Endothelial cell of umbilical vein (primary cell): Measurements from ENCODE around the gene EFHC1. TPM values are rescaled to one million over a fixed set of nuclear protein-coding genes. Genes with fewer than 3 reads are reported as not detected.

Experiments
- BruUV-seq: library from RNA; stranded (reverse); fragments of 400-500 nt; replicated peaks from 2 replicates; lab custom pipeline; 2021; lab: Mats Ljungman, UMichigan
- CTCF ChIA-PET: fragments of 300-600, 350-600 bp; sonication (Branson Sonifier 250); formaldehyde crosslinking; loops from one replicate; lab custom pipeline; 2021; ENCODE audit warnings: antibody characterized with exemption, inconsistent platforms; lab: Charles Lee
- POLR2A ChIA-PET: fragments of 300-600, 350-600 bp; sonication (Branson Sonifier 250); formaldehyde crosslinking; loops from one replicate; lab custom pipeline; 2021; ENCODE audit warnings: antibody characterized with exemption, inconsistent platforms; lab: Charles Lee
- DNase-seq: peaks from one replicate; pipeline ENCODE4 v3.0.0-alpha.2; 2011; ENCODE audit warnings: low read depth, low spot score
- FAIRE-seq: peaks from 2 replicates; lab custom pipeline; 2011; peaks lifted over from hg19 to GRCh38; lab: Jason Lieb, UNC
- H2AFZ ChIP-seq: 2 replicates; pipeline ENCODE4 v1.6.0; 2012; ENCODE audit warnings: low read depth, low read length, control low read depth, inconsistent platforms
- H3K27ac ChIP-seq: 2 replicates; pipeline ENCODE4 v1.5.1; 2011; ENCODE audit warnings: low read depth, mild to moderate bottlenecking, control low read depth, low read length, moderate library complexity; ENCODE audit not compliant: insufficient read depth
- H3K27me3 ChIP-seq, 2 experiments: 2 replicates each; pipeline versions ENCODE4 v1.6.0 to v1.6.1; 2011; ENCODE audit warnings: low read length in 2 of 2, mixed read lengths in 1 of 2; ENCODE audit not compliant: control insufficient read depth in 2 of 2, insufficient read depth in 2 of 2
- H3K36me3 ChIP-seq, 2 experiments: 2 replicates in 1 of 2; 3 replicates in 1 of 2; pipeline ENCODE4 v1.5.1; 2011; ENCODE audit warnings: low read length in 2 of 2, mild to moderate bottlenecking in 1 of 2, moderate library complexity in 1 of 2; ENCODE audit not compliant: control insufficient read depth in 2 of 2, insufficient read depth in 2 of 2; ENCODE audit errors: extremely low read depth in 1 of 2
- H3K4me1 ChIP-seq: 3 replicates; pipeline ENCODE4 v1.5.1; 2011; ENCODE audit warnings: mild to moderate bottlenecking, low read length; ENCODE audit not compliant: control insufficient read depth, insufficient read depth; ENCODE audit errors: extremely low read depth
- H3K4me2 ChIP-seq: 2 replicates; pipeline ENCODE4 v1.6.1; 2011; ENCODE audit warnings: low read length, control low read depth, mixed read lengths; ENCODE audit not compliant: insufficient read depth
- H3K4me3 ChIP-seq, 3 experiments: fragments of 200-600 bp in 1 of 3; sonication (generic), shearing (Covaris generic) in 1 of 3; replicated peaks in 1 of 3; 2 replicates each; pipeline ENCODE4 v1.5.1; 2011 to 2016; ENCODE audit warnings: control low read depth in 3 of 3, low read length in 3 of 3, mild to moderate bottlenecking in 2 of 3, inconsistent platforms in 1 of 3, low read depth in 1 of 3, moderate library complexity in 1 of 3; ENCODE audit not compliant: insufficient read depth in 1 of 3
- H3K79me2 ChIP-seq: 2 replicates; pipeline ENCODE4 v1.6.0; 2012; ENCODE audit warnings: low read length, inconsistent platforms; ENCODE audit not compliant: control insufficient read depth, insufficient read depth
- H3K9ac ChIP-seq: replicated peaks from 2 replicates; pipeline ENCODE3; 2011; ENCODE audit warnings: low read length, control low read depth; ENCODE audit not compliant: insufficient read depth; ENCODE audit errors: extremely low read depth
- H3K9me1 ChIP-seq: replicated peaks from 3 replicates; pipeline ENCODE4 v1.6.0; 2011; ENCODE audit warnings: mild to moderate bottlenecking, low read length; ENCODE audit not compliant: control insufficient read depth, insufficient read depth; ENCODE audit errors: extremely low read depth
- H3K9me3 ChIP-seq: replicated peaks from 2 replicates; pipeline ENCODE4 v1.5.1; 2012; ENCODE audit warnings: low read length, inconsistent platforms; ENCODE audit not compliant: control insufficient read depth, insufficient read depth
- H4K20me1 ChIP-seq: replicated peaks from 2 replicates; pipeline ENCODE3; 2011; ENCODE audit warnings: mild to moderate bottlenecking, low read length; ENCODE audit not compliant: control insufficient read depth, insufficient read depth; ENCODE audit errors: extremely low read depth
- EZH2 ChIP-seq: IDR thresholded peaks from 2 replicates; pipeline ENCODE4 v1.6.1; 2012; ENCODE audit warnings: borderline replicate concordance, low read depth, mild to moderate bottlenecking, moderate library complexity, low read length, inconsistent platforms; ENCODE audit not compliant: severe bottlenecking
- FOS ChIP-seq: IDR thresholded peaks from 2 replicates; pipeline ENCODE4 v1.6.1; 2011; ENCODE audit warnings: mild to moderate bottlenecking, low read length, moderate library complexity, borderline replicate concordance; ENCODE audit not compliant: insufficient read depth
- GATA2 ChIP-seq: IDR thresholded peaks from 2 replicates; pipeline ENCODE4 v1.7.0; 2011; ENCODE audit warnings: low read depth, mild to moderate bottlenecking, moderate library complexity, mixed read lengths, low read length; ENCODE audit not compliant: insufficient read length, insufficient read depth
- JUN ChIP-seq: IDR thresholded peaks from 2 replicates; pipeline ENCODE4 v1.6.1; 2011; ENCODE audit warnings: borderline replicate concordance, low read depth; ENCODE audit not compliant: insufficient read length, insufficient read depth
- MYC ChIP-seq: IDR thresholded peaks from one replicate; pipeline ENCODE4 v1.6.1; 2011; ENCODE audit warnings: mild to moderate bottlenecking, low read depth, low read length
- POLR2A ChIP-seq: IDR thresholded peaks from 2 replicates; pipeline ENCODE4 v1.6.1; 2012; ENCODE audit warnings: low read depth, mild to moderate bottlenecking, control low read depth, low read length
- POLR2AphosphoS5 ChIP-seq: IDR thresholded peaks from 2 replicates; pipeline ENCODE4 v1.6.1; 2012; ENCODE audit warnings: low read depth, mild to moderate bottlenecking, control low read depth, low read length, moderate library complexity; ENCODE audit not compliant: insufficient read depth
- dilution Hi-C: fragments of 300-500 bp; cut with MboI; formaldehyde crosslinking; loops from one replicate; pipeline ENCODE4 v1.15.0; 2019; ENCODE audit warnings: low sequenced_read_pairs; ENCODE audit not compliant: extremely low pct_ligation_motif_present
- intact Hi-C: fragments of 100-400 bp; cut with micrococcal nuclease; formaldehyde crosslinking; loops from one replicate; pipeline ENCODE4 v1.10.0; 2022
- polyA plus RNA-seq, 4 experiments: library from polyadenylated mRNA; depleted of rRNA in 3 of 4; stranded (reverse) in 3 of 4; unstranded in 1 of 4; fragments of >200 nt; gene quantifications; 2 replicates each; pipeline versions ENCODE4 v1.2.1 to v1.2.3, GENCODE V29; 2011 to 2012; ENCODE audit warnings: missing spikeins in 1 of 4
- total RNA-seq: library from RNA; stranded (reverse); gene quantifications from 2 replicates; pipeline ENCODE4 v1.2.3, GENCODE V29; 2021
- TF ChIP-seq, protein P1 (sequence below): IDR thresholded peaks from 2 replicates; pipeline ENCODE4 v1.6.1; 2011; ENCODE audit not compliant: insufficient read depth, insufficient read length
- TF ChIP-seq, protein P2 (sequence below), 2 donors: IDR thresholded peaks; 1 replicate in 1 of 2; 2 replicates in 1 of 2; pipeline ENCODE4 v1.5.1; 2011; ENCODE audit warnings: low read length in 2 of 2, mild to moderate bottlenecking in 2 of 2, moderate library complexity in 2 of 2, control low read depth in 1 of 2, inconsistent platforms in 1 of 2, low read depth in 1 of 2; ENCODE audit not compliant: insufficient read depth in 1 of 2; ENCODE audit errors: extremely low read depth in 1 of 2

The EFHC1 gene
- total and polyA plus RNA-seq, 2 donors (not counting 3 experiments of a cell fraction or from before 2014, with no cell fraction given) = 14.6 to 17.6 TPM

DNA sequence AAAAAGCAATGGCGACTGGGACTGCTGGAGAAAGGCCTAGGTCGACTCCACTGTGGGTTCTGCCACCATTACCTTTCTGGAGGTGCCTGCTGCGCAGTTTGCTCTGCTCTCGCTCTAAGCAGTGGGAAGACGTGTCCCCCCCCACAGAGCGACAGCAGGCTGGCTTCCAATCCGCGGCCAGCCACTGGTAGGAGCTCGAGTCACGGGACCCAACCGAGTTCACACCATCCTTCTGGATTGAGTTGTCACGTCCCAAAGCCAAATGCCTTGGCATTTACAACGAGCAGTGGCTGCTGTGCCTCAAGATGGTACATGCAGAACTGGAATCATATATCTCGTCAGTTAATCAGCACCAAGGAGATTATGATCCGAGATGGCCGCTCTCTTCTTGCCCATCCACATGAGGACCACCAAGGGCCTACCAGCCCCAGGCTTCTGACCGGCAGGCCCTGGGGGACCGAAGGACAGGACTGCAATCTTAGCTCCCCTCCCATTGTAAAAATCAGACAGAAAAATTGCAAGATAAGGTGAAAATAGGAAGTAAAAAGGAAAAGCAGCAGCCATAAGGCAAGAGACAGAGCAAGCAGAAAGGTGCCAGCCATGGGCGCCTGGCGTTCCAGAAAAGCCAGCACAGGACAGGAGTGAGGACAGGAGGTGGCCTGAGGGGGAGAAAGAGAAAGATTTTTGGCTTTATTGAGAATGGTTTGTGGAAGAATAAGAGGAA lies 82.3 kb downstream of the EFHC1 start:
- Histone ChIP-seq H3K79me2 (no peaks in the 10 kb centered on the region), H3K4me1 (peaks cover 26% of the 10 kb centered on the region), H3K9ac (no peak overlapping the region), H3K9me1 (no peaks in the 10 kb centered on the region), H4K20me1 (no peaks in the 10 kb centered on the region), H2AFZ (no peak overlapping the region), H3K4me2 (no peak overlapping the region), H3K27ac (no peak overlapping the region), H3K4me3 (no peak overlapping the region), H3K36me3 (peaks cover 22 to 55% of the 10 kb centered on the region in 2 experiments), H3K9me3 (no peaks in the 10 kb centered on the region), H3K27me3 (no peaks in the 10 kb centered on the region)
- FAIRE-seq (no peak), DNase-seq (no peak)
- BruUV-seq = no TSS peak
- POLR2A ChIA-PET = no interaction called here
- intact Hi-C loops (no loop called here), dilution Hi-C loops (no loop called here)
- CTCF ChIA-PET = no interaction called here
- no peak for TF ChIP-seq MYC
- TF ChIP-seq, protein P1, sequence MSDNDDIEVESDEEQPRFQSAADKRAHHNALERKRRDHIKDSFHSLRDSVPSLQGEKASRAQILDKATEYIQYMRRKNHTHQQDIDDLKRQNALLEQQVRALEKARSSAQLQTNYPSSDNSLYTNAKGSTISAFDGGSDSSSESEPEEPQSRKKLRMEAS = no peak
- TF ChIP-seq POLR2AphosphoS5 = no peak
- TF ChIP-seq GATA2 = no peak
- TF ChIP-seq, protein P2, sequence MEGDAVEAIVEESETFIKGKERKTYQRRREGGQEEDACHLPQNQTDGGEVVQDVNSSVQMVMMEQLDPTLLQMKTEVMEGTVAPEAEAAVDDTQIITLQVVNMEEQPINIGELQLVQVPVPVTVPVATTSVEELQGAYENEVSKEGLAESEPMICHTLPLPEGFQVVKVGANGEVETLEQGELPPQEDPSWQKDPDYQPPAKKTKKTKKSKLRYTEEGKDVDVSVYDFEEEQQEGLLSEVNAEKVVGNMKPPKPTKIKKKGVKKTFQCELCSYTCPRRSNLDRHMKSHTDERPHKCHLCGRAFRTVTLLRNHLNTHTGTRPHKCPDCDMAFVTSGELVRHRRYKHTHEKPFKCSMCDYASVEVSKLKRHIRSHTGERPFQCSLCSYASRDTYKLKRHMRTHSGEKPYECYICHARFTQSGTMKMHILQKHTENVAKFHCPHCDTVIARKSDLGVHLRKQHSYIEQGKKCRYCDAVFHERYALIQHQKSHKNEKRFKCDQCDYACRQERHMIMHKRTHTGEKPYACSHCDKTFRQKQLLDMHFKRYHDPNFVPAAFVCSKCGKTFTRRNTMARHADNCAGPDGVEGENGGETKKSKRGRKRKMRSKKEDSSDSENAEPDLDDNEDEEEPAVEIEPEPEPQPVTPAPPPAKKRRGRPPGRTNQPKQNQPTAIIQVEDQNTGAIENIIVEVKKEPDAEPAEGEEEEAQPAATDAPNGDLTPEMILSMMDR (IDR thresholded peaks at IDR 0.05; ENCODE audit: extremely low read depth in 1 of 2, insufficient read depth in 1 of 2, low read depth in 1 of 2, low read length in 2 of 2) = no peak
- TF ChIP-seq JUN = no peak
- no peak for TF ChIP-seq POLR2A
- TF ChIP-seq EZH2 = no peak
- TF ChIP-seq FOS = no peak
